ENCODE data around the gene CCDC183.

DNA sequence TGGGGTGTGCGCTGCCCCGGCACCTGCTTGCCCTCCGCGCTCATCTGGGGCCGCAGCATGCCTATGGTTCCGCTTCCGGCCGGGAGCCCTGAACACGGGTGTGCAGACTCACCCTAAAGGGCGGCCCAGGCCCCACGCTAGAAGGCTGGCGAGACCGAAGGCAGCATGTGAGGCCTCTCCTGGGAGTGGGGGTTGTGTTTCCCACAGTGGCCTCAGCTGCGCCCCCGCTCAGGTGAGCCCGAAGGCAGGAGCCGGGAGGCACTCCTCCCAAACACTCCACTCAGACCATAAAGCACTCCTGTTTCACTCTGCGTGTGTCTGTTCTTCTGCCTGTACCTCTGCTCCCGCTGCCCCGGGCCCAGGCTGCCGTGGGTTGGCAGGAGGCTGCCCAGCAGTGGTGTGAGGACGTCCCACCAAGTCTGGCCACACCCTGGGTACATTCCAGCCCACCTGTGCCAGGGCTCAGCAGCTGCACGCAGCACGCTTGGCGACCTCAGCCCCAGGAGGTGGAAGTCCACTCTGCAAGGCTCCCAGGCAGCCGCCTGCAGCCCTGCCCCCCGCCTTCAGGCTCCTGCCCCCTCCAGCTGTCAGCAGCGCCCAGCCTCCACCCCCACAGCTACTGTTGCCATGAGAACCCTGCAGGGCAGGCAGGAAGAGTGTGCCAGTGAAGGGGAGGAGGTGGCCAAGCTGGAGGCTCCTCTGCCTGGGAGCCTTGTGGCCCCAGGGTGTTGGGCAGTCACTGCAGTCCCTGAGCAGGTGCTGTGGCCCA is 44.9 kb downstream of the CCDC183 start:
- TF ChIP-seq, protein P1, sequence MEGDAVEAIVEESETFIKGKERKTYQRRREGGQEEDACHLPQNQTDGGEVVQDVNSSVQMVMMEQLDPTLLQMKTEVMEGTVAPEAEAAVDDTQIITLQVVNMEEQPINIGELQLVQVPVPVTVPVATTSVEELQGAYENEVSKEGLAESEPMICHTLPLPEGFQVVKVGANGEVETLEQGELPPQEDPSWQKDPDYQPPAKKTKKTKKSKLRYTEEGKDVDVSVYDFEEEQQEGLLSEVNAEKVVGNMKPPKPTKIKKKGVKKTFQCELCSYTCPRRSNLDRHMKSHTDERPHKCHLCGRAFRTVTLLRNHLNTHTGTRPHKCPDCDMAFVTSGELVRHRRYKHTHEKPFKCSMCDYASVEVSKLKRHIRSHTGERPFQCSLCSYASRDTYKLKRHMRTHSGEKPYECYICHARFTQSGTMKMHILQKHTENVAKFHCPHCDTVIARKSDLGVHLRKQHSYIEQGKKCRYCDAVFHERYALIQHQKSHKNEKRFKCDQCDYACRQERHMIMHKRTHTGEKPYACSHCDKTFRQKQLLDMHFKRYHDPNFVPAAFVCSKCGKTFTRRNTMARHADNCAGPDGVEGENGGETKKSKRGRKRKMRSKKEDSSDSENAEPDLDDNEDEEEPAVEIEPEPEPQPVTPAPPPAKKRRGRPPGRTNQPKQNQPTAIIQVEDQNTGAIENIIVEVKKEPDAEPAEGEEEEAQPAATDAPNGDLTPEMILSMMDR (IDR thresholded peaks at IDR 0.05) = no peak
- TF ChIP-seq POLR2A (IDR thresholded peaks at IDR 0.05) = no peak

Measured in uterus (tissue), 2 donors.